Measurements from ENCODE around the gene BUD31.
"Not testable (repeated sequence)": the region's sequence is repeated elsewhere in the genome, so short reads cannot be mapped to it uniquely, and the experiment has no call there.

BUD31 gene

DNA sequence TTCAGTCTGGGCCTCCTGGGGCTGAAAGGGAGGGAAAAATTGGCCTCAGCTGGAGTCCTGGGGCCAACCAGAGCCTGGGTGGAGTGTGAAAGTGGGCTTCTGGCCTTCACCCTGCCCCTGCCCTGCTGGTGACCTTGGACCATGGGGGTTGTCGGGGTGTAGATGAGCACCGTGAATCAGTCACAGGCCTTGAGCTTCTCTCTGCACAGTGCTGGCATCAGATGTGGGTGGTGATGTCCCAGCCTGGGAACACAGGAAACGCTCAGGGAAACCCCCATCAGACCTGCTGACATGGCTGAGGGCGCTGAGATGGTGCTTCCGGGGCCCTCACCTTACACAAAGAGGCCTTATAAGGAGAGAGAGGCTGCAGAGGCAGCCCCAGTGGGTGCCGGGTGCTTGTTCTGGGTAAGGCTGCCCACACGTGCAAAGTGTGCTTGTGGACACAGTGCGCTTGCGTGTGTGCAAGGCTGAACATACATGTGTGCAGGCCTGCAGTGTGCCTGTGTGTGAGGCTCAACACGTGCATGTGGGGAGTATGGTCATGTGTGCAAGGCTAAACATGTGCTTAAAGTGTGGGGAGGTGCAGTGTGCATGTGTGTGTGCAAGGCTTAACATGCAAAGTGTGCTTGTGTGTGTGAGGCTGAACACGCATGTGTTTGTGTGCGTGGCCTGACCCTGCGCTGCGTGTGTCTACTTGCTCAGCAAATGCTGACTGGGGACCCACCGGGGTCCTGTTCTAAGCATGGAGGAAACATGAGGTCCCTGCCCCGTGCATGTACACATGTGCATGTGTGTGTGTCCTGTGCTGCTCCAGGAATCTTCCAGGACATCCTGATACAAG lies 27.7 kb upstream of the BUD31 start:
- DNase-seq = no peak

DNA sequence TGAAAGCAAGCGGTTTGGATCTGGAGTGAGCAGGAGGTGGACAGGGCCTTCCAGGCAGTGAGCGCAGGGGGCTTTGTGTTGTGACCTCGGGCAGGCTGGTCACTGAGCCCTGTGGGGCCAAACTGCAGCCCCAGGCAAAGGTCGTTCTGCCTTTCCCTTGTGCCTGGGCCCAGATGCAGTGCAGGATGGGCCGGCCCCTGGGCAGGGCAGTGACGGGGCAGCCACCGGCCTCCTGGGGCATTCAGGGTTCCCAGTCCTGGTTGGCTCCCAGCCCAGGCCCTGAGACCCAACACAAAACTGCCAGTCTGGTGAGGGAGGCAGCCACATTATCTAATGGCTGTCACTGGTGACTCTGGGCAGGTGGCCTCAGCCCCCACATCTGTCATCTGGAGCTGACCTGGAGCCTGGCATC lies 27.1 kb upstream of the BUD31 start:
- DNase-seq = no peak

DNA sequence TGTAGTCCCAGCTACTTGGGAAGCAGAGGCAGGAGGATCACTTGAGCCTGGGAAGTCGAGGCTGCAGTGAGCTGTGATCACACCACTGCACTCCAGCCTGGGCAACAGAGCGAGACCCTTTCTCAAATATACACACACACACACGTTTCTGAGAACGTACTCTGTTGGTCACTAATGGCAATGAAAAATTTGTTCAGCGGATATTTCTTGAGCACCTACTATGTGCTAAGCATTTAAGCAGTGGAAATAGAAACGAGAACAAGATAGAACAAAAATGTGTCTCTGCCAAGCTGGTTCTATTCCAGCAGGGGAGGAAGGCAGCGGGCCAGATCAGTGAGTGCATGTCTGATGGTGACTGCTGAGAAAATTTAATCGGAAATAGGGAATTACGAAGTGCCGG lies 25.6 kb upstream of the BUD31 start:
- DNase-seq = no peak

DNA sequence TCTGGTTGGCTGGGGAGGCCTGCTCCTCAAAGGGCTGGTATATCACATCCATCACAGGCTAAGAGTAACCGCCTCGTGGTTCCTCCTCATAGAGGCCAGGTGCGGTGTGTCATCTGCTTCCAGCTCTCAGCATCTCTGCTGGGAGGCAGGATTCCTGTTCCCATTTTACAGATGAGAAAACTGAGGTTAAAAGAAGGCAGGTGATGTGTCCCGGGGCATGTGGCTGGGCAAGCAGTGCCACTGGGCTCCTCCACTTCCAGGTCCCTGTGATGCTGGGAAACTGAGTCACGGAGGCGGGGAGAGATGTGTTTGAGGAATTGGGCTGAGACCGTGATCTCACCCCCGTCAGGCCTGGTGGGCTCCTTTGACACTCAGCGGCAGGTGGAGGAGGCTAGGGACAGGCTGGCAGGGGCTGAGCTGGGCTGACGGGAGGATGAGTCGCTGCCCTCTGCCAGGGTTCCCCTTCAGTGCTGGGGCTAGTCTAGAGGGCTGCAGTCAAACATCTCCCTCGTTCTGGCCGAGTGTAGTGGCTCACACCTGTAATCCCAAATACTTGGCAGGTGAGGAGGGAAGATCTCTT lies 24.9 kb upstream of the BUD31 start:
- no peak for DNase-seq

DNA sequence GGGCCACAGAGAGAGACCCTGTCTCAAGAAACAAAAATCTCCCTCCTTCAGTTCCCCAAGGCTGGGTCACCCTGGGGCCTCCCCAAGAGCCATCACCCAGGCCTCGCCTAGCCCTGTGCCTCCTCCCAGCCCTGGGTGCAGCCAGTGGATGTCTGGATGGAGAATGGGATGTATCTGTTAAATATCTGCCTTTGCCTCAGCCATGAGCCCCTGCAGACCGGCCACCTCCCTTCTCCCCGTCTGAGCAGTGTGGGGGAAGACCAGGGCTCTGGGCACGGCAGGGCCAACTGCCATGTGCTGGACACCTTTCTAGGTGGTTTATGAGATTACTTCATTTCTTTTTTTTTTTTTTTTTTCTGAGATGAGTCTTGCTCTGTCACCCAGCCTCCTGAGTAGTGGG lies 24.2 kb upstream of the BUD31 start:
- no peak for DNase-seq

DNA sequence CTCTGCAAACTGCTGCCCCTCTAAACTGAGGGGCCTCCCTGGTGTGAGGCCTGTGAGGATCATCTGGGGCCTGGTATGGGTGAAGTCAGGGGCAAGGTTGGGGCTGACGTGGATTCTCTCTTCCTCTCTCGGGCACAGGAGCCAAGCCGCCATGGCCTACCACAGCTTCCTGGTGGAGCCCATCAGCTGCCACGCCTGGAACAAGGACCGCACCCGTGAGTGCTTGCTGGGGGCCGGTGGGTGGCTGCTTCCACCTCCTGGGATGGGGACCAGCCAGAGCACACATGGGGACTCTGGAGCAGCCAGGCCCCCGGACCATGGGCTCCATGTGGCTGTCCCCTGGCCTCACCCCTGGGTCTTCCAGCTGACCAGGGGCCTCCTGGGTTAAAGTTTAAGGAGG lies 23.2 kb upstream of the BUD31 start:
- no peak for DNase-seq

DNA sequence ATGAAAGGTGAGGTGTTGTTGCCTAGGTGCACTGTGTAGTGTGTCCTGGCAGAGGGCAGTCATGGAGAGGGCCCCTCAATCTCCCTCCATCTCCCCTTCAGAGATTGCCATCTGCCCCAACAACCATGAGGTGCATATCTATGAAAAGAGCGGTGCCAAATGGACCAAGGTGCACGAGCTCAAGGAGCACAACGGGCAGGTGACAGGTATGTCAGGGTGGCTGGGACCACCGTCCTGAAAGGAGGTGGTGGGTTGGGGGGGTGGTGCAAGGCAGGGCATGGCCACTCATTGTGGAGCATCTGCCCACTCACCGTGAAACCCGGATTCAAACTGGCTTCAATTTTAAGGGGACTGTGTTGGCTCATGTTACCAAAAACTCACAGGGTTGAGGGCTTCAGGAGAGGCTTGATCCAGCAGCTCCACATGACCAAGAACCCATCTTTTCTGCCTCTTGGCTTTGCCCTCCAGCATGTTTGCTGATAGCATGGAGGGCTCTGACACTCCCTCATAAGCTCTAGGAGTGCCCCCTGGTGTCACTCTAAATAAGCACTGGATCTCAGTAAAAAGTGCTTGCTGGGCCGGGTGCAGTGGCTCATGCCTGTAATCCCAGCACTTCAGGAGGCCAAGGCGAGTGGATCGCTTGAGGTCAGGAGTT lies 22.1 kb upstream of the BUD31 start:
- DNase-seq = no peak

DNA sequence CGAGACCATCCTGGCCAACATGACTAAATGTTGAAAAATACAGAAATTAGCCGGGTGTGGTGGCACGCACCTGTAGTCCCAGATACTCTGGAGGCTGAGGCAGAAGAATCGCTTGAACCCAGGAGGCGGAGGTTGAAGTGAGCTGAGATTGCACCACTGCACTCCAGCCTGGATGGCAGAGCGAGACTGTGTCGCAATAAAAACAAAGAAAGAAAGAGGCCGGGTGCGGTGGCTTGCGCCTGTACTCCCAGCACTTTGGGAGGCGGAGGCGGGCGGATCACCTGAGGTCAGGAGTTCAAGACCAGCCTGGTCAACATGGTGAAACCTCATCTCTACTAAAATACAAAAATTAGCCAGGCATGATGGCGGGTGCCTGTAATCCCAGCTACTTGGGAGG lies 21.5 kb upstream of the BUD31 start:
- not testable (repeated sequence) for DNase-seq

DNA sequence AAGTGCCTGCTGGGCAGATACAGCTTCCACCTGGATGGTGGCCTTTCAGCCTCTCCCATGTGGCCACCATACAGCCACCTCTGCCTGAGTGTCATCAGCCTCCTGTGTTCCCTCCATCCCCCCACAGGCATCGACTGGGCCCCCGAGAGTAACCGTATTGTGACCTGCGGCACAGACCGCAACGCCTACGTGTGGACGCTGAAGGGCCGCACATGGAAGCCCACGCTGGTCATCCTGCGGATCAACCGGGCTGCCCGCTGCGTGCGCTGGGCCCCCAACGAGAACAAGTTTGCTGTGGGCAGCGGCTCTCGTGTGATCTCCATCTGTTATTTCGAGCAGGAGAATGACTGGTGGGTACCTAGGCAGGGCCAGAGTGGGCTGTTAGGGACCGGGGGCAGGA lies 20.9 kb upstream of the BUD31 start:
- no peak for DNase-seq

DNA sequence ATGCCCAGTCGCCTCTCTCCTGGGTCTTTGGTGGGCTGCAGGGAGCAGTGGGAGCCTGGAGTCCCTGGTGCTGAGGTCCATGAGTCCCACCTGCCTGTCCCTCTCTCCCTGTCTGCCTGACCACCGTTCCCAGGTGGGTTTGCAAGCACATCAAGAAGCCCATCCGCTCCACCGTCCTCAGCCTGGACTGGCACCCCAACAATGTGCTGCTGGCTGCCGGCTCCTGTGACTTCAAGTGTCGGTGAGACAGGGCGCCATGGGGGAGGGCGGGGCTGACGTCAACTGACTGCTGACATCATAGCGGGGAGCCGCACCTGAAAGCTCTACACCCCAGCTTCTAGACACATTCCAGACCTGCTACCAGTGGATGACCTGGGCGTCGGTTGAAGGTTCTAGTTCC lies 19.0 kb upstream of the BUD31 start:
- no peak for DNase-seq

DNA sequence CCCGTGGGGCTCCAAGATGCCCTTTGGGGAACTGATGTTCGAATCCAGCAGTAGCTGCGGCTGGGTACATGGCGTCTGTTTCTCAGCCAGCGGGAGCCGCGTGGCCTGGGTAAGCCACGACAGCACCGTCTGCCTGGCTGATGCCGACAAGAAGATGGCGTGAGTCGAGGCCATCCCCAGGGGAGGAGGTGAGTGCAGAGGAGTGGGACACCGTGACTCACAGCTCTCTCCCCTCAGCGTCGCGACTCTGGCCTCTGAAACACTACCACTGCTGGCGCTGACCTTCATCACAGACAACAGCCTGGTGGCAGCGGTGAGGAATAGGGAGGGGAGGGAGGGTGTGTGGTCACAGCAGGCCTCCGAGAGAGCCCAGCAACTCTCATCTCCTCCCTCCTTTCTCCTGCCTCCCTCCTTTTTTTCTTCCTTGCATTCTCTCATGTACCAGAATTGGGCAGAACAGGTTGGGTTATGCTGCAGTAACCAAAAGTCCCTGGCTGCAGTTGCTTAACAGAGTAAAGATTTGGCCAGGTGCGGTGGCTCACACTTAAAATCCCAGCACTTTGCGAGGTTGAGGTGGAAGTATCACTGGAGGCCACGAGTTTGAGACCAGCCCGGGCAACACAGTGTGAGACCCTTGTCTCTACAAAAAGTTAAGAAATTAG lies 17.7 kb upstream of the BUD31 start:
- no peak for DNase-seq

DNA sequence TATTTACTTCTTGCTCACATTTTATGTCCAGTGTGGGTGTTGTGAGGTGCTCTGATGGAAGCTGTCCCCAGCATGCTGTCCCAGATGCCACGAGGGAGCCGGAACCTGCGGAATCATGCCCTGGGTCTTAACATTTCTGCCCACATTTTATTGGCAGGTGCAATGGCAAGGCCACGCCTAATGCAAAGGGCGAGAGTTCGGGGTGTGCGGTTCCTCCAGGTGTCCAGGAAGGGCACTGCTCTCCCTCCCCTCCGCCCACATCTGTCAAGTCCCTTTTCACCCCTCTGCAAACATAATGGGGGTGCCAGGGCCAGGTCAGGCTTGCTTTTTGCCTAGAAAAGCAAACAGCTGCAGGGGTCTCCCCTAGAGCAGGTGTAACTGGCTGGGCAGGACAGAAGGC lies 16.7 kb upstream of the BUD31 start:
- no peak for DNase-seq

DNA sequence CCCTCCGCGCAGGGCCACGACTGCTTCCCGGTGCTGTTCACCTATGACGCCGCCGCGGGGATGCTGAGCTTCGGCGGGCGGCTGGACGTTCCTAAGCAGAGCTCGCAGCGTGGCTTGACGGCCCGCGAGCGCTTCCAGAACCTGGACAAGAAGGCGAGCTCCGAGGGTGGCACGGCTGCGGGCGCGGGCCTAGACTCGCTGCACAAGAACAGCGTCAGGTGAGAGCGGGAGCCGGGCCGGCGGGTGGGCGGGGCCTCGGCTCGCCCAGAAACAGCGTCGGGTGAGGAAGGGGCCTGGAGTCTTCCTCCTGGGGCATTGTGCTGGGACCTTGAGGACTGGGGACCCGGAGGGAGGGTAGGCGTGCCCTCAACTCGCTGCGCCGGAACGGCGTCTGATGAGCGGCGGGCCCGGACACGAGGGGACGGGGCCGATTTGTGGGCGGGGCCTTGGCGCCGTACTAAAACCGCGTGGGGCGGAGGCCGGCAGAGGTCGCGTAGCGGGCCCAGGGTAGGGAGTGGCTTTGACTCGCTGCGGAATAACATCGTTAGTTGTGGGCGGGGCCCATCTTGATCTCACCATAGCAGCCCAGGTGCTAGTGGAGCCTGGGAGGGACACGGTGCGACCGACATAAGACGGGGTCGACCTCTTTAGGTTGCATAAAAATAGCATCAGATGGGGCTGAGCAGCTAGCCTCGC lies 16.0 kb upstream of the BUD31 start:
- peak; percentile 87 for DNase-seq

DNA sequence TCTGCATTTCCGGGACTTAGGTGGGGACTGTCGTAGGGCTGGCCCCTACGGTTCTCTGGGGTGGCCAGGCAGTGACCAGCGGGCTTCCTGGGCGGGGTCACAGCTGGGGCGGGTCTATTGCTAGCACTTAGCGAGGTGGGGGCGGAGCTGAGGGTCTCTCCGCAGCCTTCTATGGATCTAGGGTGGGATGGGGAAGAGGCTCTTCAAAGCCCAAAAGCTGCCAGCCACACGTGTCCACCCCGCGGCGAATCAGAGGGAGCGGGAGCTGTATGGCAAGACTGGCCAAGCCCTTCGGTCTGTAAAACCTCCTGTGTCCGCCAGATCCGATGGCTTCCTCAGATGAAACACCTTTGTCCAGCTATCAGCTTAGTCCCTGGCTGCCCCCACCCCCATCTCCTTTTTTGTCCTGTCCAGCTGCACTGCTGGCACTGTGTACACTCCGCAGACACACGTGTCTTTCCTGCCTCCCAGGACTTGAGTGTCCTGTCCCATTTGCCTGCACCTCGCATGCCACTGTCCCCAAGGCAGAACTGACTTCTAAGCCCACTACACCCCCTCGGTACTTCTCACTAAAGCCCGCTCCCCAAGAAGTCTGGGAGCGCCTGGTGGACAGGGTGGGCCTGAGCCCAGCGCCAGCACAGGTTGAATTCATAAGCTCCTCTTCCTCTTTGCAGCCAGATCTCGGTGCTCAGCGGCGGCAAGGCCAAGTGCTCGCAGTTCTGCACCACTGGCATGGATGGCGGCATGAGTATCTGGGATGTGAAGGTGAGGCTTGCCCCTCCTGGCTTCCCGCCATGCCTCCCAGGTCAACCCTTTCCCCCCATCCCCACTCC lies 15.2 kb upstream of the BUD31 start:
- peak; percentile 81 for DNase-seq

DNA sequence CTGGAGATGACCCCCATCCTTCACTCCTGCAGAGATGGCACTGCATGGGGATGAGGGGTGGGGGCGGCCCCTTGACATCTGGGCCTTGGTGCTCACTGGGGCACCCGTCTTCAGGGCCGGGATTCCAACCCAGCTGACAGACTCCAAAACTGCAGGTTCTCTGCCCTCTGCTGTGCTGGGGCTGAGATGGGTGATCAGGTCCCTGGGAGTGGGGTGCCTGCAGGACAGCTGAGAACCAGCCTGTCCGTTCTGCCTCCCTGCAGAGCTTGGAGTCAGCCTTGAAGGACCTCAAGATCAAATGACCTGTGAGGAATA lies 14.6 kb upstream of the BUD31 start:
- DNase-seq = no peak

DNA sequence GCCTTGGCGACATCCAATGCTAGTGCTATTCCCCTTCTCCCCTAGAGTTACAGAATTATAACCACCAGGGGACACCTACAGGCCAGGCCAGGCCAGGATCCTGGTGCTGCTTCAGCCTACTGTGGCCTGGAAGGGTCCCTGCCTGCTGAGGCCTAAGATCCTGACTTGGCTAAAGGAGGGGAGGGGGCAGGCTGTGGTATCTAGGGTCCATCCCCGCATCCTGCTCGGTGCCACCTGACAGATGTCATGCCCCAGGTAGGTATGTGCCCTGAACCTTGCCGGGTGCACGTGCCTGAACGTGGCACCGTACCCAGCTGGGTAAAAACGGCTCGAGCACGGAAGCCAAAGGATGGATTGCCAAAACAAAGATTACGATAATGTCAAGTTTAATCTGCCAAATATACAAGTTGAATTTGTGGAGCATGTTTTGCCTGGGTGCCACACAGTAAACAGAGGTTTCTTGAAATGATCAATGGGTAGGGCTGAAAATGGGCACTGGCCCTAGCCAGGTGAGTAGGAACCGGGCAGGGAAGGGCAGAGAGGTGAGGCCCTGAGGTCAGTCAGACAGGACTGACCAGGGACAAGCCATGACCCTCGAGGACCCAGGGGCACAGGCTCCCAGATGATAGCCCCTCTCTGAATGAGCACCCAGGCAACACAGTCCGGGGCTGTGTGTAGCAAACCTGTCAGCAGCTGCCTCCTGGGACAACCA lies 13.0 kb upstream of the BUD31 start:
- no peak for DNase-seq

DNA sequence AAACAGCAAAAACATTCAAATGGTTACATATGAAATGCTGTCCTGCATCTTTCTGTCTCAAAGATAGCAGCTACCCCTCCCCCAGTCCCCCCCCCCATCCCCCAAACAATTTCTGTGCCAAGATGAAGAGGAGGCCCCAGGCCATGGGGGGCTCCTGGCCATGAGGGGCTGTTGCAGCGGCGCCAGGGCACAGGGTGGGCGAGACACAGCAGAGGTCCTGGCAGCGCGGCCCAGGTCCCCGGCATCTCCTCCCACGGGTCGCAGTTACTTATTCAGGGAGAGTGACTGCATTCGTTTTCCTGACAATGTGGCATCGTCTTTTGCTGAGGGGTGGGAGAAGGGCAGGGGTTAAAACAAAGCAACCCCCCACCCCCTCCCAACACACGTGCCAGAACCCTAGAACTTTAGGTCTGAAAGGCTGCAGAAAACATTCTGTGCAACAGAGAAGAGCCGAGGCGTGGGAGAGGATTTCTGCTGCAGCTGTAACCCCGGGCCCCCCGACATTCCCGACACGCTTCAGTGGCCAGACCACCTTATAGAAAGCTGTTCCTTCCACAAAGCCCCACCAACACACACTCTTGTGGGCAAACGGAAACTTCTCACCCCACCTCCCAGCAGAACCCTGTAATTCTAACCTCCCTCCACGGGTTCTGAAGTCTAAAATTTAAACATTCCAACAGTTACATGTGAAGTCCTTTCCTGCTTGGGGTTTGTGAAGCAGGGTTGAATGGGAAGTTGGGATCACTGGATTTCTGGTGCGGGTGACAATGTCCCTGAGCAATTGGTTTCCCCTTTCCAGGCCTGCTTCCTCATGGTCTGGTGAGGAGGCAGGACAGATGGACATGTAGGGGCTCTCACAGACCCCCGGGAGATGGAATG lies 12.1 kb upstream of the BUD31 start:
- no peak for DNase-seq

DNA sequence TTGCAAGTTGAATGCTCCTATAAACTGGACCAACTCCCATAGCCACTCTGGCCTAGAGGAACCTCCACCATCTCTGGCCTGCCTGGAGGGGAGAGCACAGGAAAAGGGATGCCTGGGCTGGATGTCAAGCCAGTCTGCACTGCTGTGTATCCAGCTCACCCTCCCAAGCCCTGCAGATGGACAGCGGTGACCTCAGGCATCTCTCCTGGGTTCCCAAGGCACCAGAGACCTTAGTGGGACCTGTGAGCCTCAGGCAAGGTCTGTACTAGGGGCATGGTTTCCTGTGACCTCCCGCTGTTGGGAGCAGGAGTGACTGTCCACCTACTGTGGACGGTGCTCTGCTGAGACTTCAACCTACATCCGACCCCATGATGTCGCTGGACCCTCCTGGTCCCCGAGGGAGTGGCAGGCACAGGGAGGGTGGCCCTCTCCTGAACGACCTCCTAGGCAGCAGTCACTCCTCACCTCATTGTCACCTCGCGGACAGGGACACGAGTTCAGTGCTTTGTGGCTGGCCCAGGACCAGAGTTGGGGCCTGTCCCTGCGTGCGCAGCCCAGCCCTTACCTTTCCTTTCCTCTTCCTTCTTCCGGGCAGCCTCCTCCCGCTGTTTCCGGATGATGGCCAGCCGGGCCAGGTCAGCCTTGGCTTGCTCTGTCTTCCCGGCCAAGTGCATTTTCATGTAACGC lies 11.3 kb upstream of the BUD31 start:
- DNase-seq = no peak

DNA sequence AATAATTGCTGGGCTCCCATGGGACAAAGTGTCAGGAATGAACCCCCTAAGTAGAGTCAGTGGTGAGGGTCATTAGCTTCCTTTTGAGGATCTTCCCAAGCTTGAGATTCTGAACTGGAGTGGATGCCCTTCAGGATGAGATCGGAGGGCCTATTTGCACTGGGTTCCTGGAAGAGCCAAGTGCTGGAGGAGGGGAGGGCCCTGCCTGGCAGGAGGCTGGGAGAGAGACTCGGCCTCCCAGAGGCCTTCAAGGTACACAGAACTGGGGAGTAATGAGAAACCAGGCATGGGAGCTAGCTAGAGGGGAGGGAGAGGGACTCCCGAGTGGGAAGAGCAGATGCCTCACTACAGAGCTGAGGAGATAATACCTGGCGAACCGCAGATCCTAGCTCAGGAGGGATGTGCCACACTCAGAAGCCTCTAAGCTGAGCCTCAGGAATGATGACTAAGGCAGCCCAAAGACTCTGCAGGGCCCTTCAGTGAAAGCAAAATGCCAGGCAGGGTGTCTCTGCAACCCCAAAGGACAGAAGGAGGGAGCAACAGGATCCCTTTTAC lies 9.8 kb upstream of the BUD31 start:
- no peak for DNase-seq

DNA sequence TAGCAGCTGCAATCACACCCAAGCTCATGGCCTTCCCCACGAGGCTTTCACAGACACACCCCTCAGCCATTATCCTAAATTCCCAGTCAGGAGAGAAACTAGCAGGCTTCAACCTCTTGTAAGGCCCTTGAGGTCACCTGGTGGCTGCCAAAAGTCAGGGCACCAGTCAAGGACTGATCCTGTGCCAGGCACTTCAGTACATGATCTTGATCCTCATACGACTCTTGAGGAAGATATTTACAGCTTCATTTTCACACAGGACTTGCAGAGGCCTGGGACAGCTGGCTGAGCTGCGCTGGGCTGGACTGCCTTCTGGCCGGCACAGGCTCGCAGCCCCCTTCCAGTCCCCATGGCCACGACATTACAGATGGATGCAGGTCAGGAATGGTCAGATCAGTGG lies 9.2 kb upstream of the BUD31 start:
- no peak for DNase-seq

Measured in NCI-H1105 (cell line).